Measurements from ENCODE around the gene SLC6A6. TPM values are rescaled to one million over a fixed set of nuclear protein-coding genes. Genes with fewer than 3 reads are reported as not detected.
"Not testable (repeated sequence)": the region's sequence is repeated elsewhere in the genome, so short reads cannot be mapped to it uniquely, and the experiment has no call there.

SLC6A6 gene
- total and polyA plus RNA-seq, 8 donors: 3.0 to 36.7 (median 19.7) TPM

- intact Hi-C loops (cut with DNase I; ENCODE audit: low total_unique reads): no loop called here
- Histone ChIP-seq H3K4me3 (no peak overlapping the region), H3K27ac (peak overlapping the region; percentile 27 to 91 (median 71)), H3K4me1 (peaks cover 74 to 99% (median 89%) of the 10 kb centered on the region in 4 donors), H3K36me3 (no peaks in the 10 kb centered on the region), H3K9me3 (no peaks in the 10 kb centered on the region), H3K27me3 (no peaks in the 10 kb centered on the region)
- no peak for DNase-seq
- TF ChIP-seq CTCF (IDR thresholded peaks at IDR 0.05): no peak
- TF ChIP-seq POLR2A (IDR thresholded peaks at IDR 0.05): no peak
- TF ChIP-seq POLR2AphosphoS5 (IDR thresholded peaks at IDR 0.05): no peak
- TF ChIP-seq EP300 (IDR thresholded peaks at IDR 0.05): no peak
Measured at GRCh38 chr3:14436954-14437281, 34.5 kb downstream of the SLC6A6 start.

- H3K9me3 ChIP-seq; H3K27ac ChIP-seq; DNase-seq; intact Hi-C loops (cut with DNase I; ENCODE audit: low total_unique reads); H3K27me3 ChIP-seq; H3K4me3 ChIP-seq; H3K36me3 ChIP-seq: not testable (repeated sequence)
- peaks cover 66 to 98% (median 82%) of the 10 kb centered on the region in 4 donors for H3K4me1 ChIP-seq
- WGBS, 5 donors: 78 to 97% (median 85%) methylated on average over 8 of the region's 8 CpGs
Measured at GRCh38 chr3:14437705-14438104, 35.3 kb downstream of the SLC6A6 start.

- peaks cover 60 to 94% (median 77%) of the 10 kb centered on the region in 4 donors for H3K4me1 ChIP-seq
- no peak for TF ChIP-seq POLR2A (IDR thresholded peaks at IDR 0.05)
- TF ChIP-seq EP300 (IDR thresholded peaks at IDR 0.05): no peak
- no peak for TF ChIP-seq POLR2AphosphoS5 (IDR thresholded peaks at IDR 0.05)
- no peak for TF ChIP-seq CTCF (IDR thresholded peaks at IDR 0.05)
- DNase-seq: no peak
- 80 to 91% (median 88%) methylated on average over 3 of the region's 3 CpGs for WGBS, 5 donors
- peak overlapping the region in 1 of 5 donors; percentile 4 for H3K27ac ChIP-seq
- H3K4me3 ChIP-seq: no peak overlapping the region
- H3K27me3 ChIP-seq: no peaks in the 10 kb centered on the region
- H3K36me3 ChIP-seq: peaks cover 0 to 3% (median 0%) of the 10 kb centered on the region in 4 donors
- no peaks in the 10 kb centered on the region for H3K9me3 ChIP-seq
- intact Hi-C loops (cut with DNase I; ENCODE audit: low total_unique reads): no loop called here
Measured at GRCh38 chr3:14438262-14438661, 35.9 kb downstream of the SLC6A6 start.

DNA sequence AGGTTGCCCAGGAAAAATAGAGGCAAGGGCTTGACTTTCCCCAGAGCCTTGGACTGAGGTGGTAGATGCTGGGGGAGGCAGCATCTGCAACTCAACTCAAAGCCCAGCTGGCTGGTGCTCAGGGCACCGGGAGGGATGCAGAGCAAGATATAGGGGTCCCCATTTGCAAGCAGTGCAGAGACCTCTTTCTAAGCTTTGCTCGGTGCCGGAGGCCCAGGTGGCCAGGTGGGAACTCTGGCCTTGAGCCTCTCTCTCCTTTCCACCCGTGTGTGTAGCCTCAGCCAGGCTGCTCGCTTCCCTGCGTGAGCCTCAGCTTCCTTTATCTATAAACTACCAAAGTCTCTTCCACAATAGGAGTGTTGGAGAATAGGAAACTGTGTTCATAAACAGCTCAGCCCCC is 36.5 kb downstream of the SLC6A6 start:
- Histone ChIP-seq H3K4me3 (no peak overlapping the region), H3K4me1 (peaks cover 56 to 94% (median 74%) of the 10 kb centered on the region in 4 donors), H3K9me3 (no peaks in the 10 kb centered on the region), H3K36me3 (peaks cover 0 to 9% (median 5%) of the 10 kb centered on the region in 4 donors), H3K27ac (peak overlapping the region in 4 of 5 donors; percentile 2 to 59 (median 34)), H3K27me3 (no peaks in the 10 kb centered on the region)
- 35 to 49% (median 40%) methylated on average over 6 of the region's 6 CpGs for WGBS, 5 donors
- TF ChIP-seq POLR2AphosphoS5 (IDR thresholded peaks at IDR 0.05) (no peak), CTCF (IDR thresholded peaks at IDR 0.05) (no peak), POLR2A (IDR thresholded peaks at IDR 0.05) (no peak), EP300 (IDR thresholded peaks at IDR 0.05) (no peak)
- intact Hi-C loops (cut with DNase I; ENCODE audit: low total_unique reads): no loop called here
- DNase-seq: no peak

DNA sequence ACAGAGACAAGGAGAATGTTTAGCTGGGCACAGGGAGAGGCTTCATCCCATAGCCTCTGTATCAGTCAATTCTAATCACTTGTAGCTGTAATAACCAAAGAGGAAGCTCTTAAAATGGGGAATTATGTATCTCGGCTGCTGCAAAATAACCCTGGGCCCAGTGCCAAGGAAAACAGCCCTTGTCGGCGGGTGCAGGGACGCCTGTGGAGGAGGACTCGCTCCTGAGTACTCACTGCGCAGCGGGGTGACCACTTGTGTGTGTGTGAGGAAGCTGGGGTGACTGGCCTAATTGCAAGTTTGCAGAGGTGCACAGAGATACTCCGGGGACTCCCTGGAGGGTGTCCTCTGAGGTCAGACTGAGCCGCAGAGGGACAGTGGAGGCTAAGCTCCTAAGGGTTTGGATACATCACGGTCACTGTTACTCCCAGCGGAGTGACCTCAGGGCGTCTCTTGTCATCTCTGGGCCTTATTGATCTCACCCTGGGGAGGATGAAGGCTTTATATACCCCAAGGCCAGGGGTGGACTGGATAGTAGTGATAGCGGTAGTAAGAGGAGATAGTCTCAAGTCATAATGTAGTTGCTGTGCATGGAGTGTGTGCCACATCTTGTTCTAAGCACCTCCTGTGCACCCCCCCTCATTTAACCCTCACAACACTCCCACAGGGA is 37.2 kb downstream of the SLC6A6 start:
- Histone ChIP-seq H3K9me3 (no peaks in the 10 kb centered on the region), H3K36me3 (peaks cover 0 to 13% (median 8%) of the 10 kb centered on the region in 4 donors), H3K27ac (peak overlapping the region in 4 of 5 donors; percentile 2 to 59 (median 34)), H3K4me1 (peaks cover 49 to 88% (median 70%) of the 10 kb centered on the region in 4 donors), H3K27me3 (no peaks in the 10 kb centered on the region), H3K4me3 (no peak overlapping the region)
- intact Hi-C loops (cut with DNase I; ENCODE audit: low total_unique reads): no loop called here
- WGBS, 5 donors: 30 to 49% (median 36%) methylated on average over 12 to 13 of the region's 13 CpGs
- TF ChIP-seq POLR2A (IDR thresholded peaks at IDR 0.05) (no peak), EP300 (IDR thresholded peaks at IDR 0.05) (no peak), CTCF (IDR thresholded peaks at IDR 0.05) (no peak), POLR2AphosphoS5 (IDR thresholded peaks at IDR 0.05) (peak in 1 of 3 donors; percentile 31)
- DNase-seq: peak; percentile 84 to 90

Measured in stomach (tissue), 9 donors.